ENCODE results near the gene CEP170B. TPM values are rescaled to one million over a fixed set of nuclear protein-coding genes. Genes with fewer than 3 reads are reported as not detected.
A peak's percentile ranks its signal among the peaks of the same experiment; 100 is the strongest.

CEP170B gene
- total and polyA plus RNA-seq, 2 donors from 2014 or later, result 8.1 to 42.4 TPM

DNA sequence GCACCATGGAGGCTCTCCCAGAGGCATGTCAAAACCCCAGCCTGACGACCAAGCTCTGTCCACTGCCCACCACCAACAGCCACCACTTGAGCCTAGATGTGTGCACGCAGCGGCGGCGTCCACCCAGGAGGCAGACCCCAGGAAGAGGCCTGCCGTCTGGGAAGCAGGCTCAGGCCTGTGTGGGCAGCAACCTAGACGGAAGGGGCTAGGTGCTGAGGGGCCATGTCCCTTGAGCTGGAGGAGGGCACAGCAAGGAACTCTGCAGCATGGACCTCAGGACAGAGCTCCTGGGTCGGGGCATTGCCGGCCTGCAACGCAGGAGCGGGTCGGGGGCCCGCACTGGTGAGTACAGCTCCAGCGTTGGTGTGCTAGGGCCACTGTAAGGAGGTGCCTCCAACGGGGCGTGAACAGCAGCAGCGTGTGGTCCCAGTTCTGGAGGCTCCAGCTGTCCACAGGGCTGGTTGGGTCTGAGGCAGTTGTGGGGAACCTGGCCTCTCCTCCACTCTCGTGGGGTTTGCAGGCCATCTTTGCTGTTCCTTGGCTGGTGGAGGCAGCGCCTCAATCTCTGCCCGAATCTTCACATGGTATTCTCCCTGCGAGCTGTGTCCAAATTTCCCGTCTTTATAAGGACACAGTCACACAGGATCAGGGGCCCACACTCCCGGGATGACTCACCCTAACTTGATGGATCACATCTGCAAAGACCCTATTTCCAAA is 43.7 kb upstream of the CEP170B start:
- H3K9ac ChIP-seq (ENCODE audit: low read length in 3 of 3), result no peak overlapping the region
- intact Hi-C loops (cut with DNase I), result loop anchor here (5.0 kb wide), 1 partner anchor 49 kb away; no protein-coding TSS in a partner anchor

GRCh38 chr14:104821971-104822608 is 43.0 kb upstream of the CEP170B start:
- Histone ChIP-seq H3K9ac (ENCODE audit: low read length in 3 of 3) (no peak overlapping the region), H3K27ac (ENCODE audit: low read depth in 2 of 2, low read length in 2 of 2) (no peak overlapping the region), H3K36me3 (ENCODE audit: control insufficient read depth in 2 of 3, insufficient read depth in 3 of 3, low read length in 3 of 3) (no peaks in the 10 kb centered on the region), H3K9me3 (ENCODE audit: control insufficient read depth in 2 of 3, insufficient read depth in 1 of 3, low read length in 3 of 3) (no peaks in the 10 kb centered on the region), H3K4me1 (ENCODE audit: control insufficient read depth in 2 of 3, insufficient read depth in 2 of 3, low read depth in 1 of 3, low read length in 3 of 3) (peaks cover 0 to 11% (median 0%) of the 10 kb centered on the region in 3 donors), H3K27me3 (ENCODE audit: control insufficient read depth, insufficient read depth, low read length) (no peaks in the 10 kb centered on the region), H3K4me3 (ENCODE audit: low read length in 3 of 3) (no peak overlapping the region)
- intact Hi-C loops (cut with DNase I), result loop anchor here (5.0 kb wide), 1 partner anchor 50 kb away; no protein-coding TSS in a partner anchor
- FAIRE-seq, result no peak
- DNase-seq, result peak in 1 of 5 donors; percentile 59
- no peak for TF ChIP-seq CTCF (IDR thresholded peaks at IDR 0.05; ENCODE audit: borderline replicate concordance, extremely low read depth, insufficient read depth)

More for the DNA sequence above, 43.7 kb upstream of the CEP170B start:
- Histone ChIP-seq H3K4me3 (ENCODE audit: low read length in 3 of 3) (no peak overlapping the region), H3K4me1 (ENCODE audit: control insufficient read depth in 2 of 3, insufficient read depth in 2 of 3, low read depth in 1 of 3, low read length in 3 of 3) (peaks cover 0 to 14% (median 0%) of the 10 kb centered on the region in 3 donors), H3K9me3 (ENCODE audit: control insufficient read depth in 2 of 3, insufficient read depth in 1 of 3, low read length in 3 of 3) (no peaks in the 10 kb centered on the region), H3K27ac (ENCODE audit: low read depth in 2 of 2, low read length in 2 of 2) (no peak overlapping the region), H3K27me3 (ENCODE audit: control insufficient read depth, insufficient read depth, low read length) (no peaks in the 10 kb centered on the region), H3K36me3 (ENCODE audit: control insufficient read depth in 2 of 3, insufficient read depth in 3 of 3, low read length in 3 of 3) (no peaks in the 10 kb centered on the region)
- FAIRE-seq, result no peak
- TF ChIP-seq CTCF (IDR thresholded peaks at IDR 0.05; ENCODE audit: borderline replicate concordance, extremely low read depth, insufficient read depth), result no peak
- DNase-seq, result peak in 2 of 5 donors; percentile 54 to 73

DNA sequence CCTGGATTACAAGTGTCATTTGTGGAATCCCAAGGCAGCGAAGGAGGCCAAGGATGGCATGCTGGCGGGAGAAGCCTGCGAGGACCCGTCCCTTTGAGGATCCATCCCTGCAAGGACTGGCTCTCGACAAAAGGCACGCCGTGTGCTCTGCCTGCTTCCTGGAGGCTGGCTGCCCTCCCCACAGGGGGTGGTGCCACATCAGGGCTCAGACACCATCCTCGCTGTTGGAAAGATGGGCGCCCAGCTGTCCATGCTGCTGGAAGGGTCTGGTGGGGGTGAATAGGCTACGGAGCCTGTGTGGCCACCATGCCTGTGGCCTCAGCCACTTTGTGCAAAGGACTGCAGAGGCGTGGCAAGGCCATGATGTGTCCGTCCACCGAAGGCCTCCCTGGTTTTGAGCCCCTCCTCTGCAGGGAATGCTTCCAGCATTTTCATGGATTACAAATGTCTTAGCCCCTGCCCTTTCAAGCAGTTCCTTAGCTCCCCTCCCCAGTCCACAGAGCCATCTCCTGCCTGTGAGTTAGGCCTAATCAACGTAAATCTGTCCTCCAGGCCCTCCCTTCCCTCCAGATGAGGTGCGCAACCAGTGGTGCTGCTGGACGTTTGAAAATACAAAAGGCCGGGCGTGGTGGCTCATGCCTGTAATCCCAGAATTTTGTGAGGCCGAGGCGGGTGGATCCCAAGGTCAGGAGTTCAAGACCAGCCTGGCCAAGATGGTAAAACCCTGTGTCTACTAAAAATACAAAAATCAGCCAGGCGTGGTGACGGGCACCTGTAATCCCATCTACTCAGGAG is 42.0 kb upstream of the CEP170B start:
- Histone ChIP-seq H3K9me3 (ENCODE audit: control insufficient read depth in 2 of 3, insufficient read depth in 1 of 3, low read length in 3 of 3) (no peaks in the 10 kb centered on the region), H3K27ac (ENCODE audit: low read depth in 2 of 2, low read length in 2 of 2) (no peak overlapping the region), H3K4me1 (ENCODE audit: control insufficient read depth in 2 of 3, insufficient read depth in 2 of 3, low read depth in 1 of 3, low read length in 3 of 3) (peaks cover 0 to 17% (median 0%) of the 10 kb centered on the region in 3 donors), H3K9ac (ENCODE audit: low read length in 3 of 3) (no peak overlapping the region), H3K36me3 (ENCODE audit: control insufficient read depth in 2 of 3, insufficient read depth in 3 of 3, low read length in 3 of 3) (no peaks in the 10 kb centered on the region), H3K27me3 (ENCODE audit: control insufficient read depth, insufficient read depth, low read length) (no peaks in the 10 kb centered on the region), H3K4me3 (ENCODE audit: low read length in 3 of 3) (no peak overlapping the region)
- DNase-seq (peak in 2 of 5 donors; percentile 35 to 43), FAIRE-seq (no peak)
- intact Hi-C loops (cut with DNase I), result loop anchor here (5.0 kb wide), 1 partner anchor 51 kb away; no protein-coding TSS in a partner anchor
- no peak for TF ChIP-seq CTCF (IDR thresholded peaks at IDR 0.05; ENCODE audit: borderline replicate concordance, extremely low read depth, insufficient read depth)
